ENCODE results near the gene SEC23IP.
A peak's percentile ranks its signal among the peaks of the same experiment; 100 is the strongest.

Gene SEC23IP

GRCh38 chr10:119871881-119872609 is 20.5 kb upstream of the SEC23IP start:
- peak; percentile 78 for DNase-seq
- no peak for TF ChIP-seq EZH2phosphoT487 (IDR thresholded peaks at IDR 0.05; ENCODE audit: low read length)
- no peak for TF ChIP-seq CTCF (IDR thresholded peaks at IDR 0.05; ENCODE audit: low read length)
- no peak for TF ChIP-seq EZH2 (optimal IDR thresholded peaks at IDR 0.05; ENCODE audit: low read depth, low read length)
- H4K20me1 ChIP-seq (ENCODE audit: insufficient read depth, low read length): peaks cover 44% of the 10 kb centered on the region
- peak overlapping the region; percentile 98 for H3K4me3 ChIP-seq (ENCODE audit: low read length)
- H2AFZ ChIP-seq (ENCODE audit: low read length): peak overlapping the region; percentile 35; the same call in 1 of the 2 replicates
- H3K27me3 ChIP-seq (replicated peaks; ENCODE audit: insufficient read depth, low read length): no peaks in the 10 kb centered on the region
- H3K9me3 ChIP-seq (replicated peaks; ENCODE audit: insufficient read depth, low read length): no peaks in the 10 kb centered on the region
- peak overlapping the region; percentile 78 for H3K9ac ChIP-seq (ENCODE audit: low read length)
- peaks cover 11% of the 10 kb centered on the region; the same call in 1 of the 2 replicates for H3K4me1 ChIP-seq (ENCODE audit: low read length)
- peak overlapping the region; percentile 76 for H3K4me2 ChIP-seq (ENCODE audit: low read depth, low read length)
- peaks cover 52% of the 10 kb centered on the region for H3K79me2 ChIP-seq (ENCODE audit: low read length)
- peaks cover 5% of the 10 kb centered on the region; the same call in 1 of the 2 replicates for H3F3A ChIP-seq (ENCODE audit: insufficient read depth, low read length)
- no peaks in the 10 kb centered on the region; the same call in 1 of the 2 replicates for H3K36me3 ChIP-seq (replicated peaks; ENCODE audit: insufficient read depth, low read length)
- H3K9me2 ChIP-seq (replicated peaks; ENCODE audit: insufficient read depth, low read length): no peaks in the 10 kb centered on the region
- peak overlapping the region; percentile 49; the same call in 1 of the 2 replicates for H3K27ac ChIP-seq (ENCODE audit: low read length)

GRCh38 chr10:119872610-119872859 is 20.0 kb upstream of the SEC23IP start, which contains the start of gene MCMBP:
Gene MCMBP, minus strand, starts transcription at chr10:119872843. Its CDS starts 259 bp downstream, at chr10:119872584.
- peaks cover 41% of the 10 kb centered on the region for H4K20me1 ChIP-seq (ENCODE audit: insufficient read depth, low read length)
- H3K27ac ChIP-seq (ENCODE audit: low read length): peak within 1 kb of the TSS; percentile 51; the same call in 1 of the 2 replicates
- H3K4me2 ChIP-seq (ENCODE audit: low read depth, low read length): peak within 1 kb of the TSS; percentile 84
- peaks cover 5% of the 10 kb centered on the region; the same call in 1 of the 2 replicates for H3F3A ChIP-seq (ENCODE audit: insufficient read depth, low read length)
- no peak for TF ChIP-seq CTCF (IDR thresholded peaks at IDR 0.05; ENCODE audit: low read length)
- TF ChIP-seq EZH2 (optimal IDR thresholded peaks at IDR 0.05; ENCODE audit: low read depth, low read length): no peak
- H2AFZ ChIP-seq (ENCODE audit: low read length): peak within 1 kb of the TSS; percentile 86
- H3K9ac ChIP-seq (ENCODE audit: low read length): peak within 1 kb of the TSS; percentile 78
- peaks cover 11% of the 10 kb centered on the region; the same call in 1 of the 2 replicates for H3K4me1 ChIP-seq (ENCODE audit: low read length)
- H3K36me3 ChIP-seq (replicated peaks; ENCODE audit: insufficient read depth, low read length): no peaks in the 10 kb centered on the region; the same call in 1 of the 2 replicates
- H3K9me2 ChIP-seq (replicated peaks; ENCODE audit: insufficient read depth, low read length): no peaks in the 10 kb centered on the region
- peak within 1 kb of the TSS; percentile 98 for H3K4me3 ChIP-seq (ENCODE audit: low read length)
- H3K79me2 ChIP-seq (ENCODE audit: low read length): peaks cover 47% of the 10 kb centered on the region
- no peaks in the 10 kb centered on the region for H3K9me3 ChIP-seq (replicated peaks; ENCODE audit: insufficient read depth, low read length)
- H3K27me3 ChIP-seq (replicated peaks; ENCODE audit: insufficient read depth, low read length): no peaks in the 10 kb centered on the region
- DNase-seq: no peak

GRCh38 chr10:119872860-119873681 is 19.5 kb upstream of the SEC23IP start:
- Histone ChIP-seq H3K36me3 (replicated peaks; ENCODE audit: insufficient read depth, low read length) (no peaks in the 10 kb centered on the region; the same call in 1 of the 2 replicates), H3K79me2 (ENCODE audit: low read length) (peaks cover 41% of the 10 kb centered on the region), H3K4me2 (ENCODE audit: low read depth, low read length) (peak overlapping the region; percentile 84), H3K9me2 (replicated peaks; ENCODE audit: insufficient read depth, low read length) (no peaks in the 10 kb centered on the region), H3K9ac (ENCODE audit: low read length) (peak overlapping the region; percentile 55), H3K4me3 (ENCODE audit: low read length) (peak overlapping the region; percentile 68), H3K4me1 (ENCODE audit: low read length) (peaks cover 11% of the 10 kb centered on the region; the same call in 1 of the 2 replicates), H3K27me3 (replicated peaks; ENCODE audit: insufficient read depth, low read length) (no peaks in the 10 kb centered on the region), H3F3A (ENCODE audit: insufficient read depth, low read length) (peaks cover 5% of the 10 kb centered on the region; the same call in 1 of the 2 replicates), H2AFZ (ENCODE audit: low read length) (peak overlapping the region; percentile 86), H4K20me1 (ENCODE audit: insufficient read depth, low read length) (peaks cover 35% of the 10 kb centered on the region), H3K9me3 (replicated peaks; ENCODE audit: insufficient read depth, low read length) (no peaks in the 10 kb centered on the region), H3K27ac (ENCODE audit: low read length) (peak overlapping the region; percentile 51; the same call in 1 of the 2 replicates)
- peak; percentile 89 for DNase-seq
- TF ChIP-seq EZH2phosphoT487 (IDR thresholded peaks at IDR 0.05; ENCODE audit: low read length) (no peak), EZH2 (optimal IDR thresholded peaks at IDR 0.05; ENCODE audit: low read depth, low read length) (no peak), CTCF (IDR thresholded peaks at IDR 0.05; ENCODE audit: low read length) (no peak)

All from MM.1S (cell line).